Transverse colon (tissue), 4 donors: ENCODE measurements around the gene CNKSR3.

Experiments used
- EP300 ChIP-seq: sonication (generic); formaldehyde crosslinking; IDR thresholded peaks from one replicate; pipeline ENCODE4 v1.6.1; 2017; ENCODE audit warnings: antibody characterized with exemption, low read depth
- POLR2A ChIP-seq: fragments of 450-650 bp; IDR thresholded peaks from one replicate; pipeline ENCODE4 v1.6.1; 2016; ENCODE audit warnings: antibody characterized with exemption, mild to moderate bottlenecking, moderate library complexity
- POLR2AphosphoS5 ChIP-seq, 3 donors: sonication (generic); formaldehyde crosslinking; IDR thresholded peaks; one replicate each; pipeline ENCODE4 v1.6.1; 2016; ENCODE audit warnings: antibody characterized with exemption in 3 of 3
- TF ChIP-seq, protein P1 (sequence below), 5 experiments: fragments of 200-600 bp in 3 of 5; fragments of 450-650 bp in 2 of 5; sonication (generic) in 3 of 5; IDR thresholded peaks; 1 replicate in 2 of 5; 2 replicates in 3 of 5; pipeline ENCODE4 v1.5.1; 2016 to 2017; ENCODE audit warnings: antibody characterized with exemption in 5 of 5, inconsistent platforms in 3 of 5, mild to moderate bottlenecking in 2 of 5, moderate library complexity in 1 of 5

DNA sequence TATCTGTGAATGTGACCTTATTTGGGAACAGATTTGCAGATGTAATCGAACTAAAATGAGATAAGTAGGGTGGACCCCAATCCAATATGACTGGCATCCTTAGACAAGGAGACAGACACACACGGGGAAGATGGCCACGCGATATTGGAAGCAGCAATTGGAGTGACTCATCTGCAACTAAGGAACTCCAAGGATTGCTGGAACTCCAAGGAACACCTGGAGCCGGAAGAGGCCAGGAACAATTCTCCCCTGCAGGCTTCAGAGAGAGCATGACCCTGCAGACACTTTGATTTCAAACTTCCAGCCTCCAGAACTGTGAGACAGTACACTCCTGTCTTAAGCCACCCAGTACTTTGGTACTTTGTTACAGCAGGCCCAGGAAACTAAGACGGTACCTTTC is 19.5 kb upstream of the CNKSR3 start:
- TF ChIP-seq, protein P1, sequence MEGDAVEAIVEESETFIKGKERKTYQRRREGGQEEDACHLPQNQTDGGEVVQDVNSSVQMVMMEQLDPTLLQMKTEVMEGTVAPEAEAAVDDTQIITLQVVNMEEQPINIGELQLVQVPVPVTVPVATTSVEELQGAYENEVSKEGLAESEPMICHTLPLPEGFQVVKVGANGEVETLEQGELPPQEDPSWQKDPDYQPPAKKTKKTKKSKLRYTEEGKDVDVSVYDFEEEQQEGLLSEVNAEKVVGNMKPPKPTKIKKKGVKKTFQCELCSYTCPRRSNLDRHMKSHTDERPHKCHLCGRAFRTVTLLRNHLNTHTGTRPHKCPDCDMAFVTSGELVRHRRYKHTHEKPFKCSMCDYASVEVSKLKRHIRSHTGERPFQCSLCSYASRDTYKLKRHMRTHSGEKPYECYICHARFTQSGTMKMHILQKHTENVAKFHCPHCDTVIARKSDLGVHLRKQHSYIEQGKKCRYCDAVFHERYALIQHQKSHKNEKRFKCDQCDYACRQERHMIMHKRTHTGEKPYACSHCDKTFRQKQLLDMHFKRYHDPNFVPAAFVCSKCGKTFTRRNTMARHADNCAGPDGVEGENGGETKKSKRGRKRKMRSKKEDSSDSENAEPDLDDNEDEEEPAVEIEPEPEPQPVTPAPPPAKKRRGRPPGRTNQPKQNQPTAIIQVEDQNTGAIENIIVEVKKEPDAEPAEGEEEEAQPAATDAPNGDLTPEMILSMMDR (IDR thresholded peaks at IDR 0.05) = no peak
- TF ChIP-seq POLR2A (no peak), EP300 (no peak), POLR2AphosphoS5 (IDR thresholded peaks at IDR 0.05) (no peak)
